A673 (cell line): ENCODE data around the gene PPP1R8. TPM values are rescaled to one million over a fixed set of nuclear protein-coding genes. Genes with fewer than 3 reads are reported as not detected.

Source experiments
- BruUV-seq: library from RNA; stranded (reverse); fragments of 400-500 nt; replicated peaks from 2 replicates; lab custom pipeline; 2021; lab: Mats Ljungman, UMichigan
- CTCF ChIA-PET: fragments of 300-600 bp; sonication (Branson Sonifier 250); formaldehyde crosslinking; loops from one replicate; lab custom pipeline; 2022; ENCODE audit warnings: antibody characterized with exemption; lab: Charles Lee
- POLR2A ChIA-PET: fragments of 300-600 bp; sonication (Branson Sonifier 250); formaldehyde crosslinking; loops from one replicate; lab custom pipeline; 2022; ENCODE audit warnings: antibody characterized with exemption; ENCODE audit not compliant: low non-redundant PET; lab: Charles Lee
- DNase-seq: peaks from one replicate; pipeline ENCODE4 v3.0.0-alpha.2; 2015; ENCODE audit warnings: low spot score
- H3K27ac ChIP-seq: fragments of 200-600 bp; sonication (generic); 2 replicates; pipeline ENCODE4 v1.5.1; 2016; ENCODE audit warnings: mixed run types, low read depth, mild to moderate bottlenecking, mixed read lengths, antibody characterized with exemption, low read length; ENCODE audit not compliant: poor library complexity, severe bottlenecking
- H3K27me3 ChIP-seq: fragments of 200-600 bp; sonication (generic); replicated peaks from 2 replicates; pipeline ENCODE4 v1.6.1; 2017; ENCODE audit warnings: mixed run types, low read depth, mild to moderate bottlenecking, mixed read lengths, antibody characterized with exemption, low read length; ENCODE audit not compliant: insufficient read depth, poor library complexity
- H3K36me3 ChIP-seq: fragments of 200-600 bp; sonication (generic); 2 replicates; pipeline ENCODE4 v1.6.1; 2016; ENCODE audit warnings: mixed run types, mild to moderate bottlenecking, mixed read lengths, antibody characterized with exemption, low read length; ENCODE audit not compliant: insufficient read depth, poor library complexity, severe bottlenecking
- H3K4me1 ChIP-seq: fragments of 200-600 bp; sonication (generic); 2 replicates; pipeline ENCODE4 v1.6.1; 2017; ENCODE audit warnings: mixed run types, mild to moderate bottlenecking, mixed read lengths, antibody characterized with exemption, low read length; ENCODE audit not compliant: insufficient read depth, poor library complexity, severe bottlenecking
- H3K4me3 ChIP-seq: fragments of 200-600 bp; sonication (generic); 2 replicates; pipeline ENCODE4 v1.5.1; 2016; ENCODE audit warnings: low read depth, mixed run types, mild to moderate bottlenecking, mixed read lengths, low read length; ENCODE audit not compliant: poor library complexity, severe bottlenecking
- H3K9me3 ChIP-seq: fragments of 200-600 bp; sonication (generic); 2 replicates; pipeline ENCODE4 v1.6.1; 2016; ENCODE audit warnings: mixed run types, low read depth, mild to moderate bottlenecking, mixed read lengths, antibody characterized with exemption, low read length; ENCODE audit not compliant: poor library complexity, severe bottlenecking
- EZH2 ChIP-seq: fragments of 200-600 bp; sonication (generic); IDR thresholded peaks from 2 replicates; pipeline ENCODE4 v1.6.1; 2017; ENCODE audit warnings: borderline replicate concordance, low read depth, mild to moderate bottlenecking, mixed read lengths, antibody characterized with exemption, low read length; ENCODE audit not compliant: poor library complexity, severe bottlenecking
- intact Hi-C: fragments of 100-400 bp; cut with micrococcal nuclease; formaldehyde crosslinking; loops from one replicate; pipeline ENCODE4 v1.10.0; 2022; ENCODE audit not compliant: unreplicated experiment
- total RNA-seq: library from RNA; stranded (reverse); gene quantifications from 2 replicates; pipeline ENCODE4 v1.2.3, GENCODE V29; 2021
- TF ChIP-seq, protein P1 (sequence below): fragments of 300-800, 200-600 bp; sonication (generic); conservative IDR thresholded peaks from 2 replicates; pipeline ENCODE4 v1.5.1; 2017; ENCODE audit warnings: low read depth, mild to moderate bottlenecking, antibody characterized with exemption, low read length, moderate library complexity, mixed read lengths

Gene PPP1R8
- total RNA-seq, 1 experiment from 2014 or later = 60.9 TPM

DNA sequence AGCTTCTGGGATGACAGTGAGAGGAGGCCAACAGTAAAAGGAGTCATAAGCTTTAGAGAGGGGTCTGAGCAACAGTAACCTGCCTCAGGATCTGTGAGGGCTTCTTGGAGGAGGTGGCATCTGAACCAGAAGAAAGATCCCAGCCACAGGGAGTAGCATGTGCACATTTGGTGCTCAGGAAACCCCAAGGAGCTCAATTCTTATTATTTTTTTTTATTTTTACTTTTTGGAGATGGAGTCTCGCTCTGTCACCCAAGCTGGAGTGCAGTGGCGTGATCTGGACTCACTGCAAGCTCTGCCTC is 46.5 kb downstream of the PPP1R8 start:
- Histone ChIP-seq H3K27ac (no peak overlapping the region), H3K36me3 (no peaks in the 10 kb centered on the region), H3K9me3 (no peaks in the 10 kb centered on the region), H3K4me1 (no peaks in the 10 kb centered on the region), H3K27me3 (no peaks in the 10 kb centered on the region), H3K4me3 (no peak overlapping the region)
- intact Hi-C loops = no loop called here
- TF ChIP-seq EZH2 = no peak
- TF ChIP-seq, protein P1, sequence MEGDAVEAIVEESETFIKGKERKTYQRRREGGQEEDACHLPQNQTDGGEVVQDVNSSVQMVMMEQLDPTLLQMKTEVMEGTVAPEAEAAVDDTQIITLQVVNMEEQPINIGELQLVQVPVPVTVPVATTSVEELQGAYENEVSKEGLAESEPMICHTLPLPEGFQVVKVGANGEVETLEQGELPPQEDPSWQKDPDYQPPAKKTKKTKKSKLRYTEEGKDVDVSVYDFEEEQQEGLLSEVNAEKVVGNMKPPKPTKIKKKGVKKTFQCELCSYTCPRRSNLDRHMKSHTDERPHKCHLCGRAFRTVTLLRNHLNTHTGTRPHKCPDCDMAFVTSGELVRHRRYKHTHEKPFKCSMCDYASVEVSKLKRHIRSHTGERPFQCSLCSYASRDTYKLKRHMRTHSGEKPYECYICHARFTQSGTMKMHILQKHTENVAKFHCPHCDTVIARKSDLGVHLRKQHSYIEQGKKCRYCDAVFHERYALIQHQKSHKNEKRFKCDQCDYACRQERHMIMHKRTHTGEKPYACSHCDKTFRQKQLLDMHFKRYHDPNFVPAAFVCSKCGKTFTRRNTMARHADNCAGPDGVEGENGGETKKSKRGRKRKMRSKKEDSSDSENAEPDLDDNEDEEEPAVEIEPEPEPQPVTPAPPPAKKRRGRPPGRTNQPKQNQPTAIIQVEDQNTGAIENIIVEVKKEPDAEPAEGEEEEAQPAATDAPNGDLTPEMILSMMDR = no peak
- POLR2A ChIA-PET = no interaction called here
- no TSS peak for BruUV-seq
- CTCF ChIA-PET = no interaction called here
- DNase-seq = no peak

DNA sequence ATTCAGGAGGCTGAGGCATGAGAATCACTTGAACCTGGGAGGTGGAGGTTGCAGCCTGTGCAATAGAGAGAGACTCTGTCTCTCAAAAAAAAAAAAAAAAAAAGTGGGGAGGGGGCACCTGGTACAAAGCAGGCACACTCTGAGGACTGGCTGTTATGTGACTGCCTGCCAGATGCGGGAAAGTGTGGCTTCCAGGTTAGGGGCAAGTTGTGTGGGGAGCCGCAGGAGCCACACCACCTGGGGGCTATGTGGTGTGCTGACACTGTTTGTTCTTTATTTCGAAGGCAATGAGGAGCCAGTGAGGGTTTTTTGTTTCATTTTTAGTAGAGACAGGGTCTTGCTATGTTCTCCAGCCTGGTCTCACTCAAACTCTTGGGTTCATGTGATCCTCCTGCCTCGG is 47.5 kb downstream of the PPP1R8 start:
- DNase-seq = no peak
- no peaks in the 10 kb centered on the region for H3K4me1 ChIP-seq
- ChIA-PET CTCF (no interaction called here), POLR2A (no interaction called here)
- BruUV-seq = no TSS peak
- H3K9me3 ChIP-seq = no peaks in the 10 kb centered on the region
- no peaks in the 10 kb centered on the region for H3K36me3 ChIP-seq
- TF ChIP-seq EZH2 = no peak
- TF ChIP-seq, protein P1 = no peak
- H3K4me3 ChIP-seq = no peak overlapping the region
- H3K27me3 ChIP-seq = no peaks in the 10 kb centered on the region
- intact Hi-C loops = no loop called here
- no peak overlapping the region for H3K27ac ChIP-seq

DNA sequence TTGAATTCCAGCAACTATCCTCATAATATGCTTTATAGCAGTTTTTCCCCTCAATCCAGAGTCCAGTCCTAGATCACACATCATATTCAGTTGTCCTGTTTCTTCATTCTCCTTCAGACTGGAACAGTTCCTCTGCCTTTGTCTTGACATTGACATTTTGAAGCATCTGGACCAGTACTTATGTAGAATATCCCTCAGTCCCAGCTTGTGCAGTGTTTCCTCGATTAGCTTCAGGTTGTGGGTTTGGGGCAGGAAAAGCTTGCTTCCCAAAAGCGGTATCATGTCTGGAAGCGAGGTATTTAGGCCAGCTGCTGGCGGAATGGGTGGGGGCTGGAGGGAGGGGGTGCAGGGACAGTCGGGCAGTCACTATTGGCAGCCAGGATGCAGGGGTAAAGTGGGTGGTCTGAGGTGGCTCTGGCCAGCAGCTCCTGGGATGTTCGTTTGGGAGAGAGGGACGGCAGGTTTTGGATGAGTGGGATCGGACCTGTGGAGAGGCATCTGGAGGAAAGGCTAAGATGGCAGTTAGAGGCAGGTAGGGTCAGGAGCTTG is 48.3 kb downstream of the PPP1R8 start:
- H3K27me3 ChIP-seq = no peaks in the 10 kb centered on the region
- ChIA-PET CTCF (no interaction called here), POLR2A (no interaction called here)
- H3K27ac ChIP-seq = no peak overlapping the region
- no peaks in the 10 kb centered on the region for H3K9me3 ChIP-seq
- TF ChIP-seq, protein P1 = no peak
- no peak for TF ChIP-seq EZH2
- no TSS peak for BruUV-seq
- DNase-seq = no peak
- intact Hi-C loops = no loop called here
- no peaks in the 10 kb centered on the region for H3K36me3 ChIP-seq
- no peak overlapping the region for H3K4me3 ChIP-seq
- no peaks in the 10 kb centered on the region for H3K4me1 ChIP-seq
